Measurements from ENCODE around the gene CARS1. TPM values are rescaled to one million over a fixed set of nuclear protein-coding genes. Genes with fewer than 3 reads are reported as not detected.

CARS1 gene
- total RNA-seq, 1 experiment from 2014 or later = 67.6 TPM

GRCh38 chr11:3020011-3020410 is 37.2 kb downstream of the CARS1 start:
- H3K36me3 Mint-ChIP-seq (ENCODE audit: insufficient read depth, unreplicated experiment) = peaks cover 85% of the 10 kb centered on the region

GRCh38 chr11:3018596-3018995 is 38.6 kb downstream of the CARS1 start:
- Mint-ChIP-seq H3K36me3 (ENCODE audit: insufficient read depth, unreplicated experiment) (peaks cover 84% of the 10 kb centered on the region), H3K4me1 (ENCODE audit: low read depth, unreplicated experiment) (peaks cover 28% of the 10 kb centered on the region), H3K27me3 (ENCODE audit: unreplicated experiment) (no peaks in the 10 kb centered on the region), H3K9me3 (ENCODE audit: low read depth, unreplicated experiment) (no peaks in the 10 kb centered on the region), H3K27ac (ENCODE audit: unreplicated experiment) (no peak overlapping the region), H3K4me3 (ENCODE audit: low read depth, unreplicated experiment) (no peak overlapping the region)
- no TSS peak for BruUV-seq (replicated peaks)
- no peak for TF ChIP-seq CTCF (IDR thresholded peaks at IDR 0.05; ENCODE audit: unreplicated experiment)
- CTCF ChIA-PET = no interaction called here
- DNase-seq = no peak
- intact Hi-C loops (cut with micrococcal nuclease; ENCODE audit: unreplicated experiment) = no loop called here

More at GRCh38 chr11:3020011-3020410, 37.2 kb downstream of the CARS1 start:
- no peaks in the 10 kb centered on the region for H3K9me3 Mint-ChIP-seq (ENCODE audit: low read depth, unreplicated experiment)
- H3K27ac Mint-ChIP-seq (ENCODE audit: unreplicated experiment) = no peak overlapping the region
- H3K27me3 Mint-ChIP-seq (ENCODE audit: unreplicated experiment) = no peaks in the 10 kb centered on the region
- CTCF ChIA-PET = no interaction called here
- DNase-seq = no peak
- TF ChIP-seq CTCF (IDR thresholded peaks at IDR 0.05; ENCODE audit: unreplicated experiment) = no peak
- intact Hi-C loops (cut with micrococcal nuclease; ENCODE audit: unreplicated experiment) = loop anchor here (2.0 to 5.0 kb wide), 2 partner anchors 89 to 488 kb away; no protein-coding TSS in a partner anchor
- no peak overlapping the region for H3K4me3 Mint-ChIP-seq (ENCODE audit: low read depth, unreplicated experiment)
- no TSS peak for BruUV-seq (replicated peaks)
- H3K4me1 Mint-ChIP-seq (ENCODE audit: low read depth, unreplicated experiment) = peaks cover 28% of the 10 kb centered on the region

GRCh38 chr11:3016861-3017260 is 40.4 kb downstream of the CARS1 start:
- intact Hi-C loops (cut with micrococcal nuclease; ENCODE audit: unreplicated experiment) = no loop called here
- Mint-ChIP-seq H3K9me3 (ENCODE audit: low read depth, unreplicated experiment) (no peaks in the 10 kb centered on the region), H3K36me3 (ENCODE audit: insufficient read depth, unreplicated experiment) (peaks cover 68% of the 10 kb centered on the region), H3K4me3 (ENCODE audit: low read depth, unreplicated experiment) (no peak overlapping the region), H3K27me3 (ENCODE audit: unreplicated experiment) (no peaks in the 10 kb centered on the region), H3K4me1 (ENCODE audit: low read depth, unreplicated experiment) (peaks cover 15% of the 10 kb centered on the region), H3K27ac (ENCODE audit: unreplicated experiment) (no peak overlapping the region)
- DNase-seq = no peak
- TF ChIP-seq CTCF (IDR thresholded peaks at IDR 0.05; ENCODE audit: unreplicated experiment) = no peak
- no TSS peak for BruUV-seq (replicated peaks)
- CTCF ChIA-PET = no interaction called here

DNA sequence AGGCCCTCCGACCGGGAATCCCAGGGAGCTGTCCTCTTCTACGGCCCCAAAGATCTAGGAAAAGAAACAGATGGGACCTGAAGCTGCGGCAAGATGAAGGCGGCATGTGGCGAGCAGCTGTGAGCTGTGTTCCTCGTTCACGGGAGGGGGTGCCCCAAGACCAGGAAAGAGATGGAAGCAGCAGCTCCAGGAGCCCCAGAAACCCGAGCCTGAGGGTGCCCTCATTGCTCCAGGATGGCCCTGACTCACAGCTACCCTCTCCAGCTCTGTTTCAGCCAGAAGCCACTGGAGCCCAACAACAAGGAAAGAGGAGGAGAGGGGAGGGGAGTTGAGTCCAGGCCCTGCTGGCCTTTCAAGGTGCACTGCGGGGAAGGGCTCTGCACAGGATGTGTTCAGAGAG is 41.4 kb downstream of the CARS1 start:
- intact Hi-C loops (cut with micrococcal nuclease; ENCODE audit: unreplicated experiment) = no loop called here
- no peak overlapping the region for H3K4me3 Mint-ChIP-seq (ENCODE audit: low read depth, unreplicated experiment)
- no peak for DNase-seq
- no peaks in the 10 kb centered on the region for H3K9me3 Mint-ChIP-seq (ENCODE audit: low read depth, unreplicated experiment)
- H3K27me3 Mint-ChIP-seq (ENCODE audit: unreplicated experiment) = no peaks in the 10 kb centered on the region
- no peak overlapping the region for H3K27ac Mint-ChIP-seq (ENCODE audit: unreplicated experiment)
- no peak for TF ChIP-seq CTCF (IDR thresholded peaks at IDR 0.05; ENCODE audit: unreplicated experiment)
- no TSS peak for BruUV-seq (replicated peaks)
- CTCF ChIA-PET = interaction anchor here (0.6 kb wide), 1 partner anchor 228 kb away, joined by 3 read pairs; no protein-coding TSS in a partner anchor
- H3K4me1 Mint-ChIP-seq (ENCODE audit: low read depth, unreplicated experiment) = peaks cover 6% of the 10 kb centered on the region
- H3K36me3 Mint-ChIP-seq (ENCODE audit: insufficient read depth, unreplicated experiment) = peaks cover 69% of the 10 kb centered on the region
